ENCODE results near the gene IRF1. TPM values are rescaled to one million over a fixed set of nuclear protein-coding genes. Genes with fewer than 3 reads are reported as not detected.
A peak's percentile ranks its signal among the peaks of the same experiment; 100 is the strongest.

Gene IRF1
- total and polyA plus RNA-seq, 2 of the 4 experiments (the other 2 are of a cell fraction), result 11.1 to 18.9 TPM

- intact Hi-C loops (cut with micrococcal nuclease), result no loop called here
- H3K9me1 ChIP-seq (ENCODE audit: insufficient read depth, low read length), result peaks cover 39% of the 10 kb centered on the region
- 84% methylated on average over 3 of the region's 10 CpGs; no CpG with 5 or more reads in 1 of the 2 experiments for WGBS, 2 experiments (ENCODE audit: extremely low coverage in 2 of 2, insufficient read length in 1 of 2)
- H4K8ac ChIP-seq (ENCODE audit: low read depth in 2 of 2, low read length in 2 of 2), result no peak overlapping the region
- peaks cover 40% of the 10 kb centered on the region for H4K20me1 ChIP-seq (ENCODE audit: insufficient read depth, low read length)
- dilution Hi-C loops (cut with HindIII; ENCODE audit: low sequenced_read_pairs, unreplicated experiment), result no loop called here
- H3K9me3 ChIP-seq (ENCODE audit: control insufficient read depth, insufficient read depth, low read length), result no peaks in the 10 kb centered on the region
- peak overlapping the region; percentile 88 for H3K14ac ChIP-seq (replicated peaks; ENCODE audit: low read depth, low read length)
- peak overlapping the region; percentile 46; the same call in 1 of the 2 replicates for H3K56ac ChIP-seq (ENCODE audit: extremely low read depth, insufficient read depth, low read length)
- DNase-seq (no peak), ATAC-seq (ENCODE audit: low read depth) (no peak)
- peak overlapping the region; percentile 82 for H3K4me2 ChIP-seq (ENCODE audit: low read depth, low read length)
- H2BK120ac ChIP-seq (ENCODE audit: low read depth, low read length), result no peak overlapping the region
- H3K4ac ChIP-seq (ENCODE audit: low read depth, low read length), result peak overlapping the region; percentile 34; the same call in 1 of the 2 replicates
- BruUV-seq (replicated peaks), result TSS peak; percentile 49
- H2AK5ac ChIP-seq (ENCODE audit: low read depth, low read length), result no peak overlapping the region; the same call in 1 of the 2 replicates
- peaks cover 38 to 67% of the 10 kb centered on the region in 2 experiments for H3K79me1 ChIP-seq (ENCODE audit: low read depth in 1 of 2, low read length in 2 of 2)
- ChIA-PET POLR2A (ENCODE audit: unreplicated experiment) (interaction anchor here (1.3 kb wide), 1 partner anchor 10 kb away, joined by 4 read pairs; no protein-coding TSS in a partner anchor), CTCF (interaction anchor here (0.9 to 2.0 kb wide), 4 partner anchors 20 to 75 kb away, joined by 3 to 9 read pairs (median 4); no protein-coding TSS in a partner anchor)
- no peak overlapping the region for H4K5ac ChIP-seq (ENCODE audit: low read depth, low read length)
- H3K4me3 ChIP-seq (ENCODE audit: insufficient read depth, low read depth, low read length), result peak overlapping the region; percentile 91
- H3K36me3 ChIP-seq (ENCODE audit: control insufficient read depth, insufficient read depth, low read length), result peaks cover 40% of the 10 kb centered on the region
- H3K18ac ChIP-seq (ENCODE audit: low read depth, low read length), result no peak overlapping the region
- H3K23ac ChIP-seq (ENCODE audit: low read depth, low read length), result peak overlapping the region; percentile 72
- H3K27ac ChIP-seq (ENCODE audit: insufficient read depth, low read length), result peak overlapping the region; percentile 1; the same call in 1 of the 2 replicates
- H3K9ac ChIP-seq (ENCODE audit: low read depth, low read length), result peak overlapping the region; percentile 75
- H4K91ac ChIP-seq (ENCODE audit: insufficient read depth, low read depth, low read length), result no peak overlapping the region; the same call in 1 of the 2 replicates
- no peak overlapping the region for H2BK20ac ChIP-seq (ENCODE audit: low read depth, low read length)
- no peak overlapping the region for H2BK5ac ChIP-seq (ENCODE audit: low read depth, low read length, poor library complexity, severe bottlenecking)
- no peaks in the 10 kb centered on the region for H3K27me3 ChIP-seq (ENCODE audit: control insufficient read depth, insufficient read depth, low read length)
- in situ Hi-C loops (cut with MboI; ENCODE audit: low sequenced_read_pairs), result loop anchor here (25.0 kb wide), 1 partner anchor 402 kb away; no protein-coding TSS in a partner anchor
- no peak overlapping the region for H2BK15ac ChIP-seq (ENCODE audit: low read depth, low read length)
- H2AK9ac ChIP-seq (replicated peaks; ENCODE audit: low read depth, low read length, poor library complexity), result peak overlapping the region; percentile 80
- no peak overlapping the region for H2AFZ ChIP-seq (replicated peaks; ENCODE audit: low read length, poor library complexity)
- peaks cover 22% of the 10 kb centered on the region for H3K4me1 ChIP-seq (ENCODE audit: control insufficient read depth, insufficient read depth, low read length)
- no peak for TF ChIP-seq POLR2A (IDR thresholded peaks at IDR 0.05; ENCODE audit: low read depth, low read length)
- TF ChIP-seq CHD1 (IDR thresholded peaks at IDR 0.05; ENCODE audit: low read depth, low read length), result no peak
- no peak for TF ChIP-seq BHLHE40 (IDR thresholded peaks at IDR 0.05; ENCODE audit: low read depth, low read length)
- TF ChIP-seq RFX5 (IDR thresholded peaks at IDR 0.05; ENCODE audit: low read depth, low read length), result no peak
- TF ChIP-seq RAD21 (IDR thresholded peaks at IDR 0.05; ENCODE audit: low read length), result no peak
- no peak for TF ChIP-seq ELK1 (IDR thresholded peaks at IDR 0.05; ENCODE audit: borderline replicate concordance, low read depth, low read length)
- no peak for TF ChIP-seq NFE2L2 (IDR thresholded peaks at IDR 0.05; ENCODE audit: low read depth, low read length)
- no peak for TF ChIP-seq MAFK (IDR thresholded peaks at IDR 0.05; ENCODE audit: low read depth, low read length)
- no peak for TF ChIP-seq MAZ (IDR thresholded peaks at IDR 0.05; ENCODE audit: borderline replicate concordance, low read depth, low read length)
- TF ChIP-seq CTCF (conservative IDR thresholded peaks at IDR 0.05; ENCODE audit: low read depth, low read length), result no peak
- no peak for TF ChIP-seq SMC3 (IDR thresholded peaks at IDR 0.05; ENCODE audit: low read depth, low read length)
- TF ChIP-seq RCOR1 (IDR thresholded peaks at IDR 0.05; ENCODE audit: insufficient replicate concordance, low read length), result no peak
- TF ChIP-seq FOS (IDR thresholded peaks at IDR 0.05; ENCODE audit: low read depth, low read length), result no peak
- no peak for TF ChIP-seq USF2 (IDR thresholded peaks at IDR 0.05; ENCODE audit: low read depth, low read length)
Measured at GRCh38 chr5:132489051-132489770, 1.4 kb downstream of the IRF1 start.
